ENCODE results near the gene SCUBE3.

The SCUBE3 gene

DNA sequence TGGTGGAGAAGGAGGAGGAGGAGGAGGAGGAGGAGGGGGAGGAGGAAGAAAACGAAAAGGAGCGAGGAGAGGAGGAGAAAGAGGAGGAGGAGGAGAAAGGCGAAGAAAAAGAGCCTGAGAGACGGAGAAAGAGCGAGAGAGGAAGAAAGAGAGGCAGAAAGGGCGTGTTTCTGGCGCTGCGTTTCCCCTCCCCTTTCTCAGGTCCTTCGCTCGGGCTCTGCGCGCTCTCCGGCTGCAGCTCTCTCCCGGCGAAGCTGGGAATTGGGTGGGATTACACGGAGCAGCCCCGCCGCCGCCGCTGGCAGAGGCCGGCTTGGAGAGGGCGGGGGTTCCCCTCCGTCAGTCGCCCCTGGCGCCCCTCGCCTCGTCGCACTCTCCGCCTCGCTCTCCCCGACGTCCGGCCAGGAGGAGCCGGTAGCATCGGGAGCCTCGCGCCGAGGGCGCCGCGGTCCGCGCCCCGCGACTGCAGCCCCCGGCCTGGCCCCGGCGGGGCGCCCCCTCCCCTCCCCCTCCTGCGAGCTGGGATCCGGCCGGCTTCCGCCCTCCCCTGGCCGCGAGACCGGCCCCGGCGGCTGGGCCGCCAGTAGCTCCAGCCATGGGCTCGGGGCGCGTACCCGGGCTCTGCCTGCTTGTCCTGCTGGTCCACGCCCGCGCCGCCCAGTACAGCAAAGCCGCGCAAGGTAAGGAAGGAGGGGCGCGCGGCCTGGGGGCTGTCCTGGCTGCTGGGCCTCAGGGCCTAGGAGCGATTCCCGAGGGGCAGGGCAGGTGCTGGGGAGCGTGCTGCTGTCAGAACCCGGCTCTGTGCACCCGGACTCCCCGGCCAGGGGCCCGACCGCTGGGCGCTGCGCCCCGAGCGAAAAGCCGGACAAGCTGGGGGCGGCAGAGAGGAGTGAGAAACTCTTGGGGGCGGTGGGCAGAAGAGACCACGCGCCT lies at the start of gene SCUBE3:
Gene SCUBE3, plus strand, starts transcription at position 133 of the 933 bp plus-strand sequence. Its CDS starts 463 bp downstream, at position 596.
- peak in 1 of 2 experiments; percentile 10 for DNase-seq

GRCh38 chr6:35164277-35164676 lies 49.5 kb upstream of the SCUBE3 start:
- DNase-seq, result no peak

GRCh38 chr6:35164868-35165267 lies 48.9 kb upstream of the SCUBE3 start:
- no peak for DNase-seq

DNA sequence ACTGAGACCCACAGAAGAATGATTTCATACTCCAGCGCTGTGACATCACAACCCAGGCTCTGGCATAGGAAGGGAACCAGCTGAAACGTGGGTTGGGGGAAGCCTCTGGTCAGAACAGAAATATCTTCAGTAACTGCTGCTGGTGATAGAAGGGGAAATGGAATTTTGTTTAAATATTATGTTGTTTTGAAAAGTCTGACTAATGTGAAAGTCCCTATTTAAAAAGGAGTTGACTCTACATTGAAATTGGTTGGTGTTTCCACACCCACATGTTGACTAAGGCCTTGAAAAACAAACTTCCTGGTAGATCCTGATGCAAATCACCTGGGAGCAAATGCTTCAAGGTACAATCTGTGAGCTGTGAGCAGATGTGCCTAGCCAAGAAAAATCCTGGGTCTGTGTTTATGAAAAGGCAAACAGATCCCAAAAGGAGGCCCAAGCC lies 48.1 kb upstream of the SCUBE3 start:
- DNase-seq, result no peak

- no peak for DNase-seq
Measured at GRCh38 chr6:35166116-35166515, 47.6 kb upstream of the SCUBE3 start.

GRCh38 chr6:35166520-35166919 lies 47.2 kb upstream of the SCUBE3 start:
- DNase-seq, result no peak

DNA sequence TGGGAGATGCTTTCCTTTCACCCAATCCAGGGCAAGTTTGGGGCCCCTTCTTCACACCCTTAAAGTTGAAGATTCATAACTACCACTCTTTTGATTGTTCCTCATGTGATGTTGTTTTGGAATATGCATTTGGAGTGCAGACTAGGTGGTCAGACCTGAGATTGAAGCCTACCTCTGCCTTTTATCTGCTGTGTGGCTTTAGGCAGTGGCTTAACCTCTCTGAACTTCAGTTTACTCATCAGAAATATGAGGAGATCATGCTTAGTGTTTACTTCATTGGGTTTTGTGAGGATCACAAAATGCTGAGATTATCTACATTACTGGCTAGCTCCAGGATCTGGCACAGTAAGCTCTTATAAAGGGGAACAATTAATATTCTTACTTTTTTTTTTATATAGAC lies 46.3 kb upstream of the SCUBE3 start:
- DNase-seq, result no peak

DNA sequence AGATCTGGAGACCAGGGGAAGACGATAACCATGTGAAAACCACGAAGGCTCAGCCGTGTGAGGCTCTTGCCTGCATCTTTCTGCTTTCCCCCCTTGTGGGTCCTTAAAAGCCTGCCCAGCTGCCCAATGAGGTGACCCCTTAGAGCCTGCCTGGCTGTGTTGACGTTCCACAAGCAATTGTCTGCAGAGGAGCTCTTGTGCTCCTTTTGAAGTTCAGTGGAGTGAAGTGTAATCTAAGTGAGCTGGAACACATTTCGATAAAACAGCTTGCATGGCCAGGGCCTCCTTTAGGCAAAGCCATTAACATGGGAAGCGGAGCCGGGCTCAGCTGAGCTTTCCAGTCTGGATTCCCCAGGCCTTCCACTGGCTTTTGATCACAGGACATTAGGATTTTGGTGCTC lies 45.3 kb upstream of the SCUBE3 start:
- DNase-seq, result no peak

DNA sequence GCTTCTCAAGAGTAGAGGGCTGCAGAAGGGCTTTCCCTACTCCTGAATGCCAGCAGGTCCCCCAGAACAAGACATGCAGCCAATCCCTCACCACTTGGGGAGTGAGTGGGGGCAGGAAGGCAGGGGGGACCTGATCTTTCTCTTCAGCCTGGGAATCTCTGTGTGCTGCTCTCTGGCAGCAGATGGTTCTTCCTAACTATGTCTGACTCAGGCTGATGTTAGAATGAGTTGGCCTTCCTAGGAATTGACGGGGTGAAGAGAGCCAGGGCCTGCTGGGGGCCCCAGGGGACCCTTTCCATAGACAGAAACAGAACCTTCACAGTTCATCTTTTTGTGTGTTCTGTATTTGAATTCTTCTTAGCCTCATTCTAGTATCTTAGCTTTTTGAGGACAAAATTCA lies 43.6 kb upstream of the SCUBE3 start:
- no peak for DNase-seq

DNA sequence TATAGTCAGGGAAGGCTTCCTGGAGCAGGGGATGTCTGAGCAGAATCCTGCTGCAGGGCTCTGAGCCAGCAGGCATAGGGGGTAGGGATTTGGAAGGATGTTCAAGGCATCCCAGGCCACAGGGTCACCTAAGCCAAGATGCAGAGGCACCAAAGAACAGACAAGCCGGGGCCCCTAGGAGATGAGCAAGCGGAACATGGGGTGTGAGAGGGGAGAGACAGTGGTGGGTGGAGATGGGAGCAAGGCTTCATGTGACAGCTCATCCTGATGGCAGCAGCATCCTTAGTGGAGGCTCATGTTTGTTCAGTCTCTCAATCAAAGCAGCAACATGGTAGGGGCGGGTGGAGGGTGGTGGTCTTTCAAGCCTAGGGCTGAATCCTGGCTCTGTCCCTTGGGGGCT lies 42.9 kb upstream of the SCUBE3 start:
- DNase-seq, result no peak

GRCh38 chr6:35173044-35173426 lies 40.7 kb upstream of the SCUBE3 start:
- no peak for DNase-seq

DNA sequence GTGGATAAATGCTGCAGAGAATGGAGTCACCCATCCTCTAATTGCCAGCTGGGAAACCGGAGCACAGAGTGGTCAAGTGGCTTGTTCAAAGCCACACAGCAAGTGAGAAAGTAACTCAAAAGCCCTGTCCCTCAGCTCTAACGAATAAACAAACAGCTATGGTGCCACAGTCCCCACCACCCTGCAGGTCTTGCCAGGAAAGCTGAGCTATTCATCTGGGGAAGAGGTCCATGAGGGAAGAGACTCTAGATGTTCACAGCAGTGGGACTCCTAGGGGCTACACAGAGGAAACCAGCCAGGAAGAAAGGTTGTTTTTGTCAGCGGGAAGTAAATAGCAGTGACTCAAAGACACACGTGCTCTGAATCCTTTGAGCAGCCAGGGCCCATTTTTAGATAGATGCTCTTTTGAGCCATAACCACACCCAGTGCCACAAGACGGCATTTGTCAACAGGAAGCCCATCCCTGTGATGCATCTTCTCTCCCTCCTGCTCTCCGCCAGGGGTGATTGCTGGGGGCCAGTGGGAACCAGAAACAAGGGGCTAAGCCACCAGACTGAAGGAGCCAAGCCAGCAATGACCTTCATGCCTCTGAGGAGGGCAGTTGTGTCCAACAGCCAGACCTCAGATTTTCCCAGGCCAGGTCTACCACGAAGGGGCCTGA lies 40.2 kb upstream of the SCUBE3 start:
- DNase-seq, result no peak

- DNase-seq, result no peak
Measured at GRCh38 chr6:35174088-35174434, 39.7 kb upstream of the SCUBE3 start.

- DNase-seq, result no peak
Measured at GRCh38 chr6:35174501-35174900, 39.3 kb upstream of the SCUBE3 start.

GRCh38 chr6:35176301-35177024 lies 37.3 kb upstream of the SCUBE3 start:
- no peak for DNase-seq

DNA sequence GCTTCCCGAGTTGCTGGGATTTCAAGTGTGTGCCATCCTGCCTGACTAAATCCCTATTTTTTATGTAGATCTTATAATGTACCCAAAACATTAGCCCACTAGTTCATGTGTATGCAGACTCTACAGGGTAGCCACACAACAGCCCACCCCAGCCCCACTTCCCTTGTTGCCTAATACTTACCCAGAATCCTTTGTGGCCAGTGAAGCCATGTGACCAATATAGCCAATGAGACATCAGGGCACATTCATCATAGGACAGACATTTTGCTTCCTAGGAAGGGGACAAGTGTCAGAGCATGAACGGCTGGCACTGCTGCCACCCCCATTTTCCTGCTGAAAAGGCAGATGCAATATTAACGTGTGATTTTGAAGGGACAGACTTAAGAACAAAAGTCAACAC lies 36.6 kb upstream of the SCUBE3 start:
- no peak for DNase-seq

DNA sequence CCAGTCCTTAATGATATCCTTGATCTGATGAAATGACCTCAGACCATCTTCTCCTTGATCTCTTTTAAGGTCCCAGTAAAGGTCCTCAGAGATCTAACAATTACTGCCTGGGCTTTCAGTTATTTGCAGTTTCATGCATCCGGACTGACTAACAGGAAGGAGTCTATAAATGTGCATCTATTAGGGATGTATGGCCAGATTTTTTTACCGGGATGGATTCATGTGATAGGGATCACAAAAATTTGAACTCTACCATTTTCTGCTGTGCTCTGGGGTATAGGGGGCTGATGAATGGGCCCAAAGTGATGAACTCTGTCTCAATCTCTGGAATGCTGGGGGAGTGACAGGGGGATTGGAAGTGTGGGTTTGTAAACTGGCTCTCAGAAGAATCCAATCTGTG lies 36.2 kb upstream of the SCUBE3 start:
- no peak for DNase-seq

DNA sequence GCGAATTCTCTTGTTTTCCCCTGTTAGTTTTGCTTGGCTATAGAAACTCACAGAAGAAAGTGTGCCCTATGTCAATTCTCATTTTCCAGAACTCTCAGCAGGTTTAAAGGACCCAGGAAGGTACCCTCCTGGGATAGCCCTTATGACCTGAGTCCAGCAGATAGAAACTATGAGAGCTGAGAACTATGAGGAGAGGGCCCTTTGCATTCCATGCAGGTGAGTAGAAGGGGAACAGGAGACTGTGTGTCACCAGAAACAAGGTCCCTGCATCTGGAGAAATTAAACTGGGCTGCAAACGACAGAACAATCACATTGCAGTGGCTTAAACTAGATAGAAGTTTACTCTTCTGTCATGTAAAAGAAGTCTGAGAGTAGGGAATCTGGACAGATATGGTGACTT lies 35.7 kb upstream of the SCUBE3 start:
- DNase-seq, result no peak

- no peak for DNase-seq
Measured at GRCh38 chr6:35178932-35179832, 34.6 kb upstream of the SCUBE3 start.

DNA sequence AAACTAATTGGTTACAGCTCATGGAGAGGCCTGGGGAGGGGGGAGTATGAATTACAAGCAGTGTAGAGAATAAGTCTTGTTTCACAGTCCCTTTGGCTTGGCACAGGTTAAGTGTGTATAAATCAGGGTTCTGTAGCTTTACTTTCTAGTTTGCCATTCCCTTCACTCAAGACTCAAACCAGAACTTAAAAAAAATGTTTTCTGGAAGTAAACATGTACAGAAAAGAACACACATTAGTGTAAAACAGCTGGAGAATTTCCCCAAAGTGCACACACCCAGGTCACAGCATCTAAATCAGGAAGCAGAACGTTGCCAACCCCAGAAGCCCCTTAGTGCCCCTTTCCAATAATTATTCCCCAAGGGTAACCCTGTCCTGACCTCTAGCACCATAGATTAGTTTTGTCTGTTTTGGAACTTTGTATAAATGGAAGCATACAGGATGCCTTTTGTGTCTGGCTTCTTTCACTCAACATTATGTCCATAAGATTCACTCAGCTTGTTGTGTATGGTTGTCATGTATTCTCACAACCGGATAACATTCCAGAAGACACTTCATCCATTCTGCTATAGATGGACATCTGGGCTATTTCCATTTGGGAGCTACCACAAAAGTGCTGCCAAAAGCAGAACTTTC lies 33.7 kb upstream of the SCUBE3 start:
- DNase-seq, result no peak

- no peak for DNase-seq
Measured at GRCh38 chr6:35181308-35181932, 32.3 kb upstream of the SCUBE3 start.
